HG03460 (cell line): ENCODE measurements around the gene ISG15.
"Not testable (repeated sequence)": the region's sequence is repeated elsewhere in the genome, so short reads cannot be mapped to it uniquely, and the experiment has no call there.

Experiments used
- ATAC-seq: cut with Tn5 transposase; IDR thresholded peaks from one replicate; pipeline ENCODE4 v1.9.1; 2021; ENCODE audit not compliant: unreplicated experiment

The ISG15 gene

DNA sequence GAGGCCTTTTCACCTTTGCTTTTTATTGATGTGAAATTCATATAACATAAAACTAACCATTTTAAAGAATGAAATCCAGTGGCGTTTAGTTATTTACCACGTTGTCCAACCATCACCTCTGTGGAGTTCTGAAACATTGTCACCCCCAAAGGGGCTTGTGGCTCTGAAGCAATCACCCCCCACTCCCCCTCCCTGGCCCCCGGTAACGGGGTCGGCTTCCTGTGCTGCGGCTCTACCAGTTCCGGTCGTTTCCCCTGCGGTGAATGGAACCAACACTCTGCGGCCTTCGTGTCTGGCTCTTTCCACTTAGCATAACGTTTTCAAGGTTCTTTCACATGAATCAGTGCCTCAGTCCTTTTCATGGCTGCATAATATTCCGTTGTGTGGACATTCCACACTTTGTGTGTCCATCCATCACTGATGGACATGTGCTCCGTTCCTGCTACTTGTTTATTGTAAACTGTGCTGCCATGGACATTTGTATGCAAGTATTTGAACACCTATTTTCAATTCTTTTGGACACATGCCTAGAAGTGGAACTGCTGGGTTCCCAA, 1.8 kb upstream of the ISG15 start:
- no peak for ATAC-seq

DNA sequence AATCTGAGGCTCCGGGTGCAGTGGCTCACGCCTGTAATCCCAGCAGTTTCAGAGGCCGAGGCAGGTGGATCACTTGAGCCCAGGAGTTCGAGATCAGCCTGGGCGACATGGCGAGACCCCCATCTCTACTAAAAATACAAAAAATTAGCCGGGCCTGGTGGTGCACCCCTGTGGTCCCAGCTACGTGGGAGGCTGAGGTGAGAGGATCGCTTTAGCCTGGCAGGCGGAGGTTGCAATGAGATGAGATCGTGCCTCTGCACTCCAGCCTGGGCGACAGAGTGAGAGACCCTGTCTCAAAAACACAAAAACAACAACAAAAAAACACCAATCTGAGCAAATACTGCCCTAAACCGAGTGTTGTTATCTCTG, 577 bp upstream of the ISG15 start:
- ATAC-seq = not testable (repeated sequence)

DNA sequence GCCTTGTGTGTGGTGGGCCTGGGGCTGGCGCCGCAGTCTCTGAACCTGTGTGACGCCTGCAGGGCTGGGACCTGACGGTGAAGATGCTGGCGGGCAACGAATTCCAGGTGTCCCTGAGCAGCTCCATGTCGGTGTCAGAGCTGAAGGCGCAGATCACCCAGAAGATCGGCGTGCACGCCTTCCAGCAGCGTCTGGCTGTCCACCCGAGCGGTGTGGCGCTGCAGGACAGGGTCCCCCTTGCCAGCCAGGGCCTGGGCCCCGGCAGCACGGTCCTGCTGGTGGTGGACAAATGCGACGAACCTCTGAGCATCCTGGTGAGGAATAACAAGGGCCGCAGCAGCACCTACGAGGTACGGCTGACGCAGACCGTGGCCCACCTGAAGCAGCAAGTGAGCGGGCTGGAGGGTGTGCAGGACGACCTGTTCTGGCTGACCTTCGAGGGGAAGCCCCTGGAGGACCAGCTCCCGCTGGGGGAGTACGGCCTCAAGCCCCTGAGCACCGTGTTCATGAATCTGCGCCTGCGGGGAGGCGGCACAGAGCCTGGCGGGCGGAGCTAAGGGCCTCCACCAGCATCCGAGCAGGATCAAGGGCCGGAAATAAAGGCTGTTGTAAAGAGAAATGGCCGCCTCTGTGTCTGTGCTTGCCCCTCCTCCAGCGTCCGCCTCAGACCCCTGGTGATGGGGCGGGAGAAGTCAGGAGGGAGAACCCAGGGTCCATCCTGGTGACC, 788 bp downstream of the ISG15 start:
- no peak for ATAC-seq

DNA sequence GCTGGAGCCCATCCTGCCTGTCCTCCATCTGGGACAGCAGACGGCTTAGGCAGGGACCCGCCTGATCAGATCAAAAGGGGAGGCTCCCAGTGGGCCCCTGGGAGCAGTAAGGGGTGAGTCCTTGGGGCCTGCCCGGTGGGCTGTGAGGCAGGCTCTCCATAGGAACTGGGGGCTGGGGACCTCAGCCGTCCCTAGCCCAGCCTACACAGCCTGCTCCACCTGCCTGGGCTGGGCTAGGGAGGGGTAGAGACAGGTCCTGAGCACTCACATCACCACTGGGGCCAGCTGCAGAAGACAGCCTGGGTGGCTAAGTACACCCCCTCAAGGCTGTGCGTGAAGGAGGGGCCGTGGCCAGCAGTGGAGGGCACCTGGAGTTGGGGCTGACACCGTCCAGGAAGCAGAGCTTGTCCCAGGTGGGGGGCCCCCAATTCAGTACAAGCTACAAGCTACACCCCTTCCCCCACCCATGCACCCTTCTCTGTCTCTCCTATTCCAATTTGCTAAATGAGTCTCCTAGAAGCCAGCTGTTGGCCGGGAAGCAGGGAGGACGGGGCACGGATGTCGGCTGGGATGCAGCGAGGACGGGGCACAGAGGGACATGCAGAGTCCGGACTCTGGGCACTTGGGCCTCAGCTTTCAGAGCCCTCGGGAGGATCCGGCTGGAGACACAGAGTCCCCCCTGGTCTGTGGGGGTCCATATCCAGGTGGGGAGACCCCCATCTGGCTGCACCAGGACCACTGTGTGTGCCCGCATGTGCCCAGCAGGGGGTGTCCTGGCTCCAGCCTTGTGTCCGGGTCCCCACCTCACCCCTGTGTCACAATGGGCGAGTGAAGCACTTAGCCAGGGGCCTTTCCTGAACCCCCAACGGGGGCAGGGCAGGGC, 1.7 kb downstream of the ISG15 start:
- no peak for ATAC-seq

DNA sequence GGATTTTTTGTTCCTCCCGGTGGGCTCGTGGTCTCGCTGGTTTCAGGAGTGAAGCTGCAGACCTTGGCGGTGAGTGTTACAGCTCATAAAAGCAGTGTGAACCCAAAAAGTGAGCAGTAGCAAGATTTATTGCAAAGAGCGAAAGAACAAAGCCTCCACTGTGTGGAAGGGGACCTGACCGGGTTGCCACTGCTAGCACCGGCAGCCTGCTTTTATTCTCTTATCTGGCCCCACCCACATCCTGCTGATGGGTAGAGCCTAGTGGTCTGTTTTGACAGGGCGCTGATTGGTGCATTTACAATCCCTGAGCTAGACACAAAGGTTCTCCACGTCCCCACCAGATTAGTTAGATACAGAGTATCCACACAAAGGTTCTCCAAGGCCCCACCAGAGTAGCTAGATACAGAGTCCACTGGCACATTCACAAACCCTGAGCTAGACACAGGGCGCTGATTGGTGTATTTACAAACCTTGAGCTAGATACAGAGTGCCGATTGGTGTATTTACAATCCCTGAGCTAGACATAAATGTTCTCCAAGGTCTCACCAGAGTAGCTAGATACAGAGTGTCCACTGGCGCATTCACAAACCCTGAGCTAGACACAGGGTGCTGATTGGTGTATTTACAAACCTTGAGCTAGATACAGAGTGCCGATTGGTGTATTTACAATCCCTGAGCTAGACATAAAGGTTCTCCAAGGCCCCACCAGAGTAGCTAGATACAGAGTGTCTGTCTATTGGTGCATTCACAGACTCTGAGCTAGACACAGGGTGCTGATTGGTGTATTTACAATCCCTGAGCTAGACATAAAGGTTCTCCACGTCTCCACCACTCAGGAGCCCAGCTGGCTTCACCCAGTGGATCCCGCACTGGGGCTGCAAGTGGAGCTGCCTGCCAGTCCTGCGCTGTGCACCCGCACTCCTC, 4.4 kb downstream of the ISG15 start:
- ATAC-seq = not testable (repeated sequence)

DNA sequence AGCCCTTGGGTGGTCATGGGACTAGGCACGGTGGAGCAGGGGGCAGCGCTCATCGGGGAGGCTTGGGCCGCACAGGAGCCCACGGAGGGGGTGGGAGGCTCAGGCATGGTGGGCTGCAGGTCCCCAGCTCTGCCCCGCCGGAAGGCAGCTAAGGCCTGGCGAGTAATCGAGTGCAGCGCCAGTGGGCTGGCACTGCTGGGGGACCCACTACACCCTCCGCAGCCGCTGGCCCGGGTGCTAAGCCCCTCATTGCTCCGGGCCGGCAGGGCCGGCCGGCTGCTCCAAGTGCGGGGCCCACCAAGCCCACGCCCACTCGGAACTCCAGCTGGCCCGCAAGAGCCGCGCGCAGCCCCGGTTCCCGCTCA, 5.0 kb downstream of the ISG15 start:
- not testable (repeated sequence) for ATAC-seq

DNA sequence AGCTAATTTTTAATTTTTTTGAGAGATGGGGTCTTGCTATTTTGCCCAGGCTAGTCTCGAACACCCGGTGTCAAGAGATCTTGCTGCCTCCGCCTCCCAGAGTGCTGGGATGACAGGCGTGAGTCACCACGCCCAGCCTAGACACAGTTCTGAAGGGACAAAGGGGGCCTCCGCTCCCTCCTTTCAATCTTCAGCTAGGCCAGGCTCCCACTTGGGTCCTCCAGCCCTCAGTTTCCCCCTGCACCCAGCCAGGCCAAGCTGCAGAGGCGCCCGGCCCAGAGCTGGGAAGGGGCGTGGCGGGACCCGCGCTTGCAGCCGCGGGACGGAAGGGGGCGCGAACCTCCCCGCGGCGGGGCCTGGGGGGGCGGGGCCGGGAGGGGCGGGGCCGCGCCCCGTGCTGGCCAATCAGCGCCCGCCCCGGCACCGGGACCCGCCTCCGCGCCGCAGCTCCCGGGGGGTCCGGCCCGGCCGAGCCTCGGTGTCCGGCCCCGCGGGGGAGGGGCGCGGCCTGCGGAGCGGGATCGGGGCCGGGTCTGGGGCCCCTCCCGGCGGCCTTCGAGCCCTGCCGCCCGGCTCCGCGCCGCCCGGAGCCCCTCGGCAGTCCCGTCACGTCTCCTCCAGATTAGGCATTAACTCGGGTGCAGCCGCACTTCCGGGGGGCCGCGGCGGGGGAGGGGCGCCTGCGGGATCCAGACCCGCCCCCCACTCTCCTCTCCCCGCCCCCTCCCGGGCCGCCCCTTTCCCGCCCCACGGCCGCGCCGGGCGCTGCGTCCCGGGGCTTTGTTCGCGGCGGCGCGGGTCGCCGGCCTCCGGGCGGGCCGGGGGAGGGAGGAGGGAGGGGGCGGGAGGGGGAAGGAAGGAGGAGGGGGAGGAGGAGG, 6.1 kb downstream of the ISG15 start:
- ATAC-seq = peak; percentile 56

DNA sequence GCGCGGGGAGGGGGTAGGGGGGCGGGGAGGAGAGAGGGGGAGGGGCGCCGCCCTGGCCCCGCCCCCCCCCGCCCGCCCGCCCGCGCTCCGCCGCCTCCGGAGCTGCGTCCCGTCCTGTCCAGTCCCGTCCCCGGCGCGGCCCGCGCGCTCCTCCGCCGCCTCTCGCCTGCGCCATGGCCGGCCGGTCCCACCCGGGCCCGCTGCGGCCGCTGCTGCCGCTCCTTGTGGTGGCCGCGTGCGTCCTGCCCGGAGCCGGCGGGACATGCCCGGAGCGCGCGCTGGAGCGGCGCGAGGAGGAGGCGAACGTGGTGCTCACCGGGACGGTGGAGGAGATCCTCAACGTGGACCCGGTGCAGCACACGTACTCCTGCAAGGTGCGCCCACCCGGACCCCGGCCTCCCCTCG, 6.7 kb downstream of the ISG15 start, which contains the start of gene AGRN:
Gene AGRN, plus strand, starts transcription at position 121 of the 405 bp plus-strand sequence. Its CDS starts 53 bp downstream, at position 174.
- ATAC-seq = peak; percentile 22

DNA sequence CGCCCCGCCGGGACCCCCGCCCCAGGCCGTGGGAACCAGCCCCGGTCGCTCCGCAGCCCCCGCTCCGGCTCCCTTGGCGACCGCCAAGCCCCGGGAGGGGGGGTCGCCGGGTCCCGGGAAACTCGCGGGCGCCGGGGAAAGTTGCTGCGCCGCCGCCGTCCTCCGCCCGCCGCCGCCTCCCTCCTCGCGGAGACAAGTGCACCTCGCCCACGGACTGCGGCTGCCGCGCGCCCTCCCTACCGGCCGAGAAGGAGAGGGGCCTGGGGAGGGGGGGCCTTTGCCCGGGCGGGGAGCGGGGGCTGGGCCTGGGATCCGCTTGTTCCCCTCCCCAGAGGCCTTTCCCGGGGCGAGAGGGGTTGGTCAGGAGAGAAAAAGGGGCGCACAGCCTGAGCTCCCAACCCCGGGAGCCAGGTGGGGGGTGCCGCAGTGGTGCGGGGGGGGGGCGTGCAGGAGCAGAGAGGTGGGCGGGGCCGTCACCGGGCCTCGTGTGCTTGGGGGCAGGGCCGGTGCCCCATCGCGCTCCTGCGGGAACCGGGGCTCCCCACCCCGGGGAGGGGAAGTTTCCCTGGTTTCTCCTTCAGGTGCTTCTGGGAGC, 7.2 kb downstream of the ISG15 start:
- ATAC-seq = peak; percentile 3

DNA sequence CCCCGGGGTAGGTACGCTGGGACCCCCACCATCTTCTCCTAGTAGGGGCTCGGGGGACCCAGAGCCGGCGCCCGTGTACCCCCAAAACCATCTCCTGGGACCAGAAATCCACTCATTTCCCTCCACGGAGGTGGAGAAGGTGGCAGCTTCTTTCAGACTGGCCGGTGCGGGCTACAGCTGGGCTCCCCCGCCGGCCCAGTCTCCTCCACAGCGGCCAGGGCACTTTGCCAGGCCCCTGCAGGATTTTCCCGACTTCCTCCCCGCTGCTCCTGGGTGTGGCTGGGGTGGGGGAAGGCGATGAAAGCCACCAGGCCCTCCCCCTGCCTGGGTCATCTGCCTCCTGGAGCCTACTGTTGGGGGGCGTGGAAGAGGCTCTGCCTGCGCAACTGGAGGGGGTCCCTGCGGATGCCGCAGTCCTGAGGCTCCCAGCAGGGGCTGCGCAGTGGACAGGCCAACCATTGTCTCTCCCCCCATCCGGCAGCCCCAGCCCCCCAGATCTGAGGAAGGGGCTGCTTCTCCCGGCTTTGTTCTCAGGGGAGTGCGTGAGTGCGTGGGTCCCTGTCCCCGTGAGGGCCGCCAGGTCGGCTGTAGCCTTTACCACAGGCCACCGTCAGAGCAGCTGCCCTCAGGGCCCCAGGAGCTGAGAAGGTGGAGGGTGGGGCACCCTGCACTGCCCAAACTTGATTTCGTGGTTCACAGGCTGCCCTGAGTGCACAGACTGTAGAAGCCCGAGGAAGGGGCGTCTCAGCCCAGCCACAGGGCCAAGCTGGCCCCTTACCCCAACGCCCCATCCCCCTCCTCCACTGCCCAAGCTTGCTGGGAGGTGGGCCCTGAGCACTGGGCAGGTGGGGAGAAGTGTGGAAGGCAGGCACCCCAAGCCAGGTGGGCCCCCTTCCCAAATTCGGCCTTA, 8.0 kb downstream of the ISG15 start:
- ATAC-seq = no peak

DNA sequence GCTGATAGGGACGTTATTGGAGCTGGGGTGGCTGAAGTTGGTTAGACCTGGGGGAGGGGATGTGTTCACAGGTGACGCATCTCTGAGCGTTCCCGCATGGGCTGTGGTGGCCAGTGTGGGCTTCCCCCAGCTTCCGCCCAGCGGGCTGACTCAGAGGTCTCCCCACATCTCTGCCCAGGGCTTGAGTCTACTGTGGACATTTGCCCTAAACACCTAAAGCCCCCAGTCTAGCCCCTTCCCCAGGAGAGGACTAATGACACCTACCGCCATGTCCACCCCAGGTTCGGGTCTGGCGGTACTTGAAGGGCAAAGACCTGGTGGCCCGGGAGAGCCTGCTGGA, 8.6 kb downstream of the ISG15 start:
- ATAC-seq = no peak

DNA sequence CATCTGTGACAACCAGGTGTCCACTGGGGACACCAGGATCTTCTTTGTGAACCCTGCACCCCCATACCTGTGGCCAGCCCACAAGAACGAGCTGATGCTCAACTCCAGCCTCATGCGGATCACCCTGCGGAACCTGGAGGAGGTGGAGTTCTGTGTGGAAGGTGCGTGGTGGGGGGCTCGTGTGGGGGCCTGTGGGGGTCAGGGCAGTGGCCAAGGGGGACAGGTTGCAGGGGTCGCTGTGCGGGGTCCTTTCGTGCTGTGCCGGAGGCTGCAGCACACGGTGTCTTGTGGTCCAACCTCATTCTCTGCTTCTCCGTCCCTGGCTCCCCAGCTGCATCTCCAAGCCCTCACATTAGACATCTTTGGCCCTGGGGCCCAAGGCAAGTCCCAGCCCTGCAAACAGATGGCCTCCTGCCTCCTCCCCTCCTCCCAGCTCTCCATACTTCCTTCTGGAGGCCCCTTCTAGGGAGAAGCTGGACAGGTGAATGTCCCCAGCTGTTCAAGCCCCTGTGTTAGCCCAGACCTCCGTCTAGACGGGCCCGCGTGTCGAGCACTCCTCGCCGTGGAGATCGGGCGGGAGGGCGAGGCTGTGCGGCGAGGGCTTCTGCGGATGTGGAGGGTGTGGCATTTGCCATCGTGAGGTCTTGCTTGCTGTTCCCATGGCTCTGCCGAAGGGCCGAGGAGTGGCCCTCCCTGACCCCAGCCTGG, 9.2 kb downstream of the ISG15 start:
- ATAC-seq = no peak

DNA sequence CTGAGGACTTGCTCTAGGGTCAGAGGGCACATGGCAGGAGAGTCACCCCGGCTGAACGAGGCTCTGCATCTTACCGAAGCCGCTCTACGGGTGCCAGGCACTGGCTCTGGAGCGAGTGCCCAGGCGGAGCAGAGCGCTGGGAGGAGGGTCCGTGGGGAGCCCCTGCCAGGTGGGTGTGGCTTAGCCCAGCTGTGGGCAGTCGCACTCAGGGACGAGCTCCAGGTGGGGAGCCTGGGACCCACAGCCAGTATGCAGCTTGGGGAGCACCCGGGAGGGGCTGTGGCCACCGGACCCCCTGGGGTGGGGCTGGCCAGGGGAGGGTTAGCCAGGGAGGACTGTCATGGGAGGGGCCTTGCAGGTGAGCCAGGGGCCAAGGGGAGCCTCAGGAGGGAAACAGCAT, 10.4 kb downstream of the ISG15 start:
- ATAC-seq = no peak

DNA sequence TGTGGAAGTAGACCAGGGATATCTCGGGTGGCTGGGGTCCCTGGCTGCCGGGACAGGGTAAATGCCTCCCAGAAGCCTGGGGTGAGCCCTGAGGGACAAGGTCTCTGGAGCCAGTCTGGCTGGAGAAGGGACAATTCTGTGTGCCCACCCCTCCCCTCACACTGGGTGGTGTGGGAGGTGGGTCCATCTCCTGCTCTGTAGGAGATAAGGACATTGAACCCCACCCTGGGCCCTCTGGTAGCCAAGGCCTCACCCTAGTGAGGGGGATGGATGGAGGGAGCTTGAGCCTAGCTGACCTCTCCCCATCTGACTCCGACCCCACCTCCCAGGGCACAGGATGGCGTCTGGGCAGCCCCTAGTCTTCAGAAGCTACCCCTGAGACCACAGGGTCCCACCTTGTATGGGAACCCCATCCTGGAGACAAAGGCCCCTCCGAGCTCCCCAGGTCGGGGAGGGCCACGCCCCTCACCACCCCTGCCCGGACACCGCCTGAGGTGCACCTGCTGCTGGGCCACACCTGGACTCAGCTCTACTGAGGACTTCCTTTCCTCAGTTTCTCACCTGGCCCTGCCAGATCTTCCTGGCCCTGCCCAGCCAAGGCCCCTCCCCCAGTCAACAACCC, 11.0 kb downstream of the ISG15 start:
- ATAC-seq = no peak

DNA sequence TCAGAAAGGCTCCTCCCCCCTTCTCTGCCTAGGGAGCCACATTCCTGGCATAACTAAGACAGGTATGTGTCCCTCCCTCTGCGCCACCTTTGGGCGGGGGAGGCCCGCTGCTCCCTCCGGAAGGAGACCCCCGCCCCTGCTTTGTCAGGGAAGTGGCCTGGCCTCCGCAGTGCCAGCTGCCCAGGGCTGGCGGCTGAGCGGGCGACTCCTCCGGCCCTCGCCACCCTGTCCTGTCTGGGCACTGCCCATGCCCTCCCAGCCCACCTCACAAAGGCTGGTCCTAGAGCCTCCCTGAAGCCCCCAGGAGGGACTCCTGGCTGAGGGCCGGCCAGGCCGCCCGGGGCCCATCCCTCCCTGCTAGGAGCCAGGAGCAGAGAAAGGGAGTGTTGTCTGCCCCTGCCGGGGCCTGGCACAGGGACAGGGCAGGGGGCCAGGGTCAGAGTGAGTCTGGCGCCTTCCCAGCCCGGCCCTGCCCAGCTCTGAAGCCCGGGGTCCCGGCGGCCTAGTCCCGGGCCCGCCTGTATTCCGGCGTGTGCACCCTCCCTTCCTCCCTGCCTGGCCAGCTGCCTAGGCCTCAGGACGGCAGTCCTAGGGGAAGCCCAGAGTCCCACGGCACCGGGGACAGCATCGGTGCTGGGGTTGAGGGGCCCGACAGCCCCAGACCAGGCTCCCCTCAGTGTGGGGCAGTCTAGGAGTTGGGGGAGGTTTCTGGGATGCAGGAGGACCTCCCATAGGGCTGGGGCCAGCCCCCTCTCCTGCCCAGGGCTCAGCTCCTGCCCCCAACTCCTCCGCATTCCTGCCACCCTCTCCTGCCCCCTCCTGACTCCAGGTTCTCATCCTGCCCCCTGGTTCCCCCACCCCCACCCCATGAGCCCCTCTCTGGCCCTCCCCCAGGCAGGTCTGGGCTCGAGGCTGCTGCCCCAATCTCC, 11.7 kb downstream of the ISG15 start:
- no peak for ATAC-seq

DNA sequence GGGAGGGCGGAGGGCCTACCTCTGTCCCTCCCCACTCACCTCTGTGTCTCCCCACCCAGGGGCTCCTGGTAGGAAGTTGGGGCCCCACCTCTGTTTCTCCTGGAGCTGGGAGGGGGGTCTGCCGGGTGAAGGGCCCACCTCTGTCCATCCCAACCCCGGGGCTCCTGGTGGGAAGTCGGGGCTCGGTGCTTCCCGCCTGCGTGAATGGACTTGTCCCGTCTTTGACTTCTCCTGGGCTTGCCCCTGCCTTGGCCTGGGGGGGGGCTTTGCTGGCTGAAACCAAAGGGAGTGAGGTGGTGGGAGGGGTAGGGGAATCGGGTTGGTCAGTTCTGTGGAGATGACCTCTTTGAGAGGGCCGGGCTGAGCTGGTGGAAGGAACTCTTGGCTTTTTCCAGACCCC, 12.4 kb downstream of the ISG15 start:
- no peak for ATAC-seq
